K562 (cell line): ENCODE measurements around the gene BARD1. TPM values are rescaled to one million over a fixed set of nuclear protein-coding genes. Genes with fewer than 3 reads are reported as not detected.
A peak's percentile ranks its signal among the peaks of the same experiment; 100 is the strongest.

Experiments
- BCOR ChIP-seq: fragments of 450-650 bp; IDR thresholded peaks from 2 replicates; pipeline ENCODE4 v1.6.1; 2016
- FOXA3 ChIP-seq, 2 experiments: fragments of 450-650 bp in 1 of 2; sonication (generic) in 1 of 2; formaldehyde crosslinking; IDR thresholded peaks in 1 of 2; conservative IDR thresholded peaks in 1 of 2; 2 replicates each; pipeline versions ENCODE4 v1.4.0 to v1.8.0; 2020 to 2022; ENCODE audit warnings: mild to moderate bottlenecking in 2 of 2, missing genetic modification reagents in 1 of 2
- GTF2E2 ChIP-seq: fragments of 200-800 bp; sonication (Bioruptor generic); IDR thresholded peaks from 2 replicates; pipeline ENCODE4 v1.6.1; 2016; ENCODE audit warnings: missing genetic modification characterization, missing compliant biosample characterization
- IRF9 ChIP-seq: fragments of 450-650 bp; IDR thresholded peaks from 2 replicates; pipeline ENCODE4 v1.6.1; 2016; ENCODE audit warnings: missing biosample characterization, missing genetic modification characterization
- KAT8 ChIP-seq: fragments of 450-650 bp; IDR thresholded peaks from 2 replicates; pipeline ENCODE4 v1.6.1; 2016; ENCODE audit warnings: low read depth, mild to moderate bottlenecking
- MAZ ChIP-seq, 2 experiments: fragments of 450-650 bp in 1 of 2; sonication (generic) in 1 of 2; formaldehyde crosslinking; IDR thresholded peaks in 1 of 2; conservative IDR thresholded peaks in 1 of 2; 2 replicates each; pipeline versions ENCODE4 v1.4.0 to v1.5.0; 2020; ENCODE audit warnings: mild to moderate bottlenecking in 1 of 2, missing genetic modification reagents in 1 of 2
- MCM7 ChIP-seq, 2 experiments: fragments of 450-650 bp; IDR thresholded peaks; 2 replicates each; pipeline ENCODE4 v1.6.1; 2016 to 2018
- NUFIP1 ChIP-seq: fragments of 450-650 bp; IDR thresholded peaks from 2 replicates; pipeline ENCODE4 v1.6.1; 2018; ENCODE audit not compliant: partially characterized antibody
- PRMT5 ChIP-seq: sonication (generic); formaldehyde crosslinking; IDR thresholded peaks from 2 replicates; pipeline ENCODE4 v1.5.0; 2020; ENCODE audit warnings: missing genetic modification reagents
- ZNF121 ChIP-seq: sonication (generic); formaldehyde crosslinking; conservative IDR thresholded peaks from 2 replicates; pipeline ENCODE4 v1.8.0; 2022; ENCODE audit warnings: missing genetic modification reagents
- ZNF124 ChIP-seq: sonication (generic); formaldehyde crosslinking; IDR thresholded peaks from 2 replicates; pipeline ENCODE4 v1.8.1; 2022; ENCODE audit warnings: missing genetic modification reagents
- ZNF140 ChIP-seq: fragments of 250-450 bp; sonication (Bioruptor Pico); IDR thresholded peaks from 2 replicates; pipeline ENCODE4 v1.8.0; 2021; ENCODE audit warnings: moderate library complexity, mild to moderate bottlenecking, inconsistent platforms
- ZNF384 ChIP-seq: IDR thresholded peaks from 2 replicates; pipeline ENCODE4 v1.6.1; 2012; ENCODE audit warnings: low read depth, low read length, improper control_type of control experiment
- ZNF41 ChIP-seq: fragments of 250-450 bp; sonication (Bioruptor Pico); conservative IDR thresholded peaks from 2 replicates; pipeline ENCODE4 v1.4.0; 2020; ENCODE audit warnings: mild to moderate bottlenecking
- polyA plus RNA-seq, 8 experiments: library from polyadenylated mRNA; depleted of rRNA in 4 of 8; stranded (reverse) in 5 of 8; unstranded in 3 of 8; fragments of >200 nt; fragmentation: Nextera tagmentation in 2 of 8; fragmentation: Illumina TruSeq in 1 of 8; extraction: Ambion mirVana in 2 of 8; extraction: Trizol in 1 of 8; gene quantifications; 2 replicates each; pipeline versions ENCODE4 v1.2.1 to v1.2.3, GENCODE V29; 2011 to 2014; ENCODE audit warnings: inconsistent platforms in 1 of 8, missing spikeins in 1 of 8
- total RNA-seq, 7 experiments: library from RNA; depleted of rRNA in 6 of 7; stranded (reverse); fragments of >200 nt in 6 of 7; fragmentation: Illumina TruSeq in 2 of 7; extraction: Trizol in 2 of 7; gene quantifications; 2 replicates each; pipeline versions ENCODE4 v1.2.1 to v1.2.3, GENCODE V29; 2011 to 2021; ENCODE audit warnings: low replicate concordance in 1 of 7
- TF ChIP-seq, protein P1 (sequence below): fragments of 250-450 bp; sonication (Bioruptor Pico); IDR thresholded peaks from 2 replicates; pipeline ENCODE4 v1.4.0; 2020
- TF ChIP-seq, protein P2 (sequence below): fragments of 250-450 bp; sonication (Bioruptor Pico); IDR thresholded peaks from 2 replicates; pipeline ENCODE4 v1.8.0; 2022; ENCODE audit warnings: moderate library complexity, mild to moderate bottlenecking, inconsistent platforms

BARD1 gene
- total and polyA plus RNA-seq, 9 of the 15 experiments (the other 6 are each of a cell fraction or from before 2014, with no cell fraction given): 6.3 to 18.9 (median 11.3) TPM

DNA sequence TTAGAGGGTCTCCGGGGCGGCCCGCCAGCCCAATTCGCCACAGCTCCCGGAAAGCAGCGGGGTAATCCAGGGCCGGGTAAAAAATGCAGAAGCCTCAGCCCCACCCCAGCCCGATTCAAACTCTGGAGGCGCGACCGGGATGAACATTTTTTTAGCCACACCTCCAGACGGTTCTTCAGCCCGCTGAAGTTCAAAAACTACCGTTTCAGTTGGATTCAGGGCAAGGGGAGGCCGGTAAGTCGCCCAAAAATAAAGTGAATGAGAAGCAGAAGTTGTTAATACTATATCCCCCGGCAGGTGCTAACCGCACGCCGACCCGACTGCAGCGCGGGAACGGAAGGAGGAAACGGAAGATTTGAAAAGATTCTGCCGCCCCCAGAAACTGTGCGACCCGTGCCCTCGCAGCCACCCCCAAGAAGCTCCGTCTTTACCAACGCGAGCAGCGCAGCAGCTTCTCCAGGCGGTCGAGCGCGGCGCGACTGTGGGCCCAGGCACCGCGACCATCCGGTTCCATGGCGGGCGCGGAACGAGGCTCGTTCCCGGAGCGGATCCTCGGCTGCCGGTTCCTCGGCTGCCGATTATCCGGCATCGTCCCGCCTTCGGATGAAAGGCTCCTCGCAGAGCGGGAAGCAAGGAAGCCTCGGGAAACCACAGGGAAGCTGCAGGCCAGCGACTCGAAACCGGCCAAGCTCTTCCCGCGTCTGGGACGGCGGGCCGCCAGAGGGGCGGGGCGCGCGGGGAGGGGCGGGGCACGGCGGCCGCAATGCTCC lies at the start of gene BARD1 (continued):
- TF ChIP-seq ZNF121 (CRISPR knock-in tag) (no peak), MCM7 (IDR thresholded peaks at IDR 0.05) (no peak), ZNF124 (CRISPR knock-in tag) (no peak), KAT8 (no peak), IRF9 (tag) (no peak), GTF2E2 (tag) (no peak), MAZ (CRISPR knock-in tag; conservative IDR thresholded peaks at IDR 0.05 in 1 of 2, IDR thresholded peaks at IDR 0.05 in 1 of 2) (0 out of 4 replicates have a peak, but pooled peaks of 1 of the 2 experiments have one; percentile 12), ZNF41 (CRISPR knock-in tag) (no peak), ZNF384 (no peak), PRMT5 (no peak), NUFIP1 (no peak), FOXA3 (CRISPR knock-in tag; conservative IDR thresholded peaks at IDR 0.05 in 1 of 2, IDR thresholded peaks at IDR 0.05 in 1 of 2) (no peak), BCOR (no peak), ZNF140 (CRISPR knock-in tag) (no peak)
- TF ChIP-seq, protein P1, sequence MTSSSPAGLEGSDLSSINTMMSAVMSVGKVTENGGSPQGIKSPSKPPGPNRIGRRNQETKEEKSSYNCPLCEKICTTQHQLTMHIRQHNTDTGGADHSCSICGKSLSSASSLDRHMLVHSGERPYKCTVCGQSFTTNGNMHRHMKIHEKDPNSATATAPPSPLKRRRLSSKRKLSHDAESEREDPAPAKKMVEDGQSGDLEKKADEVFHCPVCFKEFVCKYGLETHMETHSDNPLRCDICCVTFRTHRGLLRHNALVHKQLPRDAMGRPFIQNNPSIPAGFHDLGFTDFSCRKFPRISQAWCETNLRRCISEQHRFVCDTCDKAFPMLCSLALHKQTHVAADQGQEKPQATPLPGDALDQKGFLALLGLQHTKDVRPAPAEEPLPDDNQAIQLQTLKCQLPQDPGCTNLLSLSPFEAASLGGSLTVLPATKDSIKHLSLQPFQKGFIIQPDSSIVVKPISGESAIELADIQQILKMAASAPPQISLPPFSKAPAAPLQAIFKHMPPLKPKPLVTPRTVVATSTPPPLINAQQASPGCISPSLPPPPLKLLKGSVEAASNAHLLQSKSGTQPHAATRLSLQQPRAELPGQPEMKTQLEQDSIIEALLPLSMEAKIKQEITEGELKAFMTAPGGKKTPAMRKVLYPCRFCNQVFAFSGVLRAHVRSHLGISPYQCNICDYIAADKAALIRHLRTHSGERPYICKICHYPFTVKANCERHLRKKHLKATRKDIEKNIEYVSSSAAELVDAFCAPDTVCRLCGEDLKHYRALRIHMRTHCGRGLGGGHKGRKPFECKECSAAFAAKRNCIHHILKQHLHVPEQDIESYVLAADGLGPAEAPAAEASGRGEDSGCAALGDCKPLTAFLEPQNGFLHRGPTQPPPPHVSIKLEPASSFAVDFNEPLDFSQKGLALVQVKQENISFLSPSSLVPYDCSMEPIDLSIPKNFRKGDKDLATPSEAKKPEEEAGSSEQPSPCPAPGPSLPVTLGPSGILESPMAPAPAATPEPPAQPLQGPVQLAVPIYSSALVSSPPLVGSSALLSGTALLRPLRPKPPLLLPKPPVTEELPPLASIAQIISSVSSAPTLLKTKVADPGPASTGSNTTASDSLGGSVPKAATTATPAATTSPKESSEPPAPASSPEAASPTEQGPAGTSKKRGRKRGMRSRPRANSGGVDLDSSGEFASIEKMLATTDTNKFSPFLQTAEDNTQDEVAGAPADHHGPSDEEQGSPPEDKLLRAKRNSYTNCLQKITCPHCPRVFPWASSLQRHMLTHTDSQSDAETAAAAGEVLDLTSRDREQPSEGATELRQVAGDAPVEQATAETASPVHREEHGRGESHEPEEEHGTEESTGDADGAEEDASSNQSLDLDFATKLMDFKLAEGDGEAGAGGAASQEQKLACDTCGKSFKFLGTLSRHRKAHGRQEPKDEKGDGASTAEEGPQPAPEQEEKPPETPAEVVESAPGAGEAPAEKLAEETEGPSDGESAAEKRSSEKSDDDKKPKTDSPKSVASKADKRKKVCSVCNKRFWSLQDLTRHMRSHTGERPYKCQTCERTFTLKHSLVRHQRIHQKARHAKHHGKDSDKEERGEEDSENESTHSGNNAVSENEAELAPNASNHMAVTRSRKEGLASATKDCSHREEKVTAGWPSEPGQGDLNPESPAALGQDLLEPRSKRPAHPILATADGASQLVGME (CRISPR knock-in tag): no peak
- TF ChIP-seq, protein P2, sequence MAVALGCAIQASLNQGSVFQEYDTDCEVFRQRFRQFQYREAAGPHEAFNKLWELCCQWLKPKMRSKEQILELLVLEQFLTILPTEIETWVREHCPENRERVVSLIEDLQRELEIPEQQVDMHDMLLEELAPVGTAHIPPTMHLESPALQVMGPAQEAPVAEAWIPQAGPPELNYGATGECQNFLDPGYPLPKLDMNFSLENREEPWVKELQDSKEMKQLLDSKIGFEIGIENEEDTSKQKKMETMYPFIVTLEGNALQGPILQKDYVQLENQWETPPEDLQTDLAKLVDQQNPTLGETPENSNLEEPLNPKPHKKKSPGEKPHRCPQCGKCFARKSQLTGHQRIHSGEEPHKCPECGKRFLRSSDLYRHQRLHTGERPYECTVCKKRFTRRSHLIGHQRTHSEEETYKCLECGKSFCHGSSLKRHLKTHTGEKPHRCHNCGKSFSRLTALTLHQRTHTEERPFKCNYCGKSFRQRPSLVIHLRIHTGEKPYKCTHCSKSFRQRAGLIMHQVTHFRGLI (CRISPR knock-in tag): no peak
